Heart right ventricle (tissue), 16 donors: ENCODE results near the gene CCP110. TPM values are rescaled to one million over a fixed set of nuclear protein-coding genes. Genes with fewer than 3 reads are reported as not detected.

ENCODE experiments used
- ATAC-seq, 8 donors: fragments of 200-7000 bp; cut with Tn5 transposase; one replicate each; pipeline ENCODE4 v1.9.1; 2020; ENCODE audit warnings: mild to moderate bottlenecking in 8 of 8, moderate library complexity in 8 of 8, moderate number of reproducible peaks in 1 of 8
- DNase-seq, 2 donors: peaks; one replicate each; pipeline ENCODE4 v3.0.0-alpha.2; 2020
- H3K27ac ChIP-seq, 10 donors: fragments of 200-600 bp; sonication (generic) in 2 of 10; one replicate each; pipeline versions ENCODE4 v1.5.0 to v1.8.0; 2020 to 2022; ENCODE audit warnings: mild to moderate bottlenecking in 3 of 10
- H3K27me3 ChIP-seq, 7 donors: fragments of 200-600 bp; one replicate each; pipeline ENCODE4 v1.8.0; 2021 to 2022; ENCODE audit warnings: mild to moderate bottlenecking in 2 of 7
- H3K36me3 ChIP-seq, 9 donors: fragments of 200-600 bp; sonication (generic) in 1 of 9; one replicate each; pipeline versions ENCODE4 v1.5.0 to v1.8.0; 2020 to 2022; ENCODE audit warnings: mild to moderate bottlenecking in 2 of 9
- H3K4me1 ChIP-seq, 9 donors: fragments of 200-600 bp; sonication (generic) in 1 of 9; one replicate each; pipeline versions ENCODE4 v1.5.0 to v1.8.0; 2020 to 2022; ENCODE audit warnings: mild to moderate bottlenecking in 4 of 9
- H3K4me3 ChIP-seq, 10 donors: fragments of 200-600 bp; sonication (generic) in 2 of 10; one replicate each; pipeline versions ENCODE4 v1.5.0 to v1.8.0; 2020 to 2022; ENCODE audit warnings: mild to moderate bottlenecking in 7 of 10, moderate library complexity in 2 of 10
- H3K9me3 ChIP-seq, 11 donors: fragments of 200-600 bp in 10 of 11; sonication (generic) in 2 of 11; one replicate each; pipeline versions ENCODE4 v1.5.0 to v1.8.0; 2013 to 2022; ENCODE audit warnings: mild to moderate bottlenecking in 2 of 11, control low read depth in 1 of 11, moderate library complexity in 1 of 11
- WGBS, 2 donors: extraction: QIAGEN DNeasy Blood & Tissue Kit; methylation state at CpG; one replicate each; pipeline ENCODE4 v1.1.7; 2013; ENCODE audit warnings: inconsistent platforms in 1 of 2; 5-methylcytosine and 5-hydroxymethylcytosine counted together
- intact Hi-C, 10 donors: fragments of 100-400 bp; cut with DNase I; formaldehyde crosslinking; loops; one replicate each; pipeline versions ENCODE4 v1.11.1 to v1.14.2; 2022
- polyA plus RNA-seq, 2 donors: library from polyadenylated mRNA; stranded (reverse); fragments of 200-250 nt; gene quantifications; one replicate each; pipeline ENCODE4 v1.2.3, GENCODE V29; 2013
- total RNA-seq, 10 donors: library from RNA; stranded (reverse); fragmentation: NEBNext Ultra II Directional in 3 of 10; extraction: Animal tissue kit (Norgen Biotek cat#: 25700) in 3 of 10; gene quantifications; one replicate each; pipeline versions ENCODE4 v1.2.1 to v1.2.4, GENCODE V29; 2021 to 2023
- TF ChIP-seq, protein P1 (sequence below), 9 donors: fragments of 200-600 bp; sonication (generic) in 2 of 9; IDR thresholded peaks; one replicate each; pipeline versions ENCODE4 v1.5.0 to v1.8.0; 2021 to 2022; ENCODE audit warnings: antibody characterized with exemption in 9 of 9, mild to moderate bottlenecking in 5 of 9, moderate library complexity in 1 of 9
- donor health status: Arrhythmogenic right ventricular cardiomyopathy.
- donor health status: ischemic (EF 13 %, LVEDD 7.1; RV severe dilation, severe dysfunction).
- donor health status: healthy with polysubstance abuse.
- donor health status: DM: no; HTN: yes; CAD: no.
- donor health status: DM: no; HTN: no; CAD: no.
- donor health status: ischemic (EF 25% LVEDD 6.9; RV normal size, moderate dysfunction).
- donor health status: ischemic (EF 25% LVEDD 5.7; RV mildly dilated, moderate dysfunction).
- donor health status: healthy.
- donor health status: DM: yes; HTN: yes; CAD: no.
- donor health status: Ischemic cardiomyopathy.
- donor health status: ischemic (EF 35%, LVEDD 5.7; RV mildly dilated, moderate dysfunction).
- donor health status: nonischemic (EF 11% LVEDD 7.7; RV severe dilation, severe dysfunction).
- donor health status: DM: yes; HTN: yes; CAD: no.
- donor health status: PGD.
- donor health status: ischemic (EF 29% LVEDD 5.4; RV normal size, mild dysfunction).
- donor health status: nonischemic (EF 23%, LVEDD 6.1; RV moderate dilation, normal function).

Gene CCP110
- total and polyA plus RNA-seq, 12 donors = 2.4 to 8.8 (median 7.6) TPM

DNA sequence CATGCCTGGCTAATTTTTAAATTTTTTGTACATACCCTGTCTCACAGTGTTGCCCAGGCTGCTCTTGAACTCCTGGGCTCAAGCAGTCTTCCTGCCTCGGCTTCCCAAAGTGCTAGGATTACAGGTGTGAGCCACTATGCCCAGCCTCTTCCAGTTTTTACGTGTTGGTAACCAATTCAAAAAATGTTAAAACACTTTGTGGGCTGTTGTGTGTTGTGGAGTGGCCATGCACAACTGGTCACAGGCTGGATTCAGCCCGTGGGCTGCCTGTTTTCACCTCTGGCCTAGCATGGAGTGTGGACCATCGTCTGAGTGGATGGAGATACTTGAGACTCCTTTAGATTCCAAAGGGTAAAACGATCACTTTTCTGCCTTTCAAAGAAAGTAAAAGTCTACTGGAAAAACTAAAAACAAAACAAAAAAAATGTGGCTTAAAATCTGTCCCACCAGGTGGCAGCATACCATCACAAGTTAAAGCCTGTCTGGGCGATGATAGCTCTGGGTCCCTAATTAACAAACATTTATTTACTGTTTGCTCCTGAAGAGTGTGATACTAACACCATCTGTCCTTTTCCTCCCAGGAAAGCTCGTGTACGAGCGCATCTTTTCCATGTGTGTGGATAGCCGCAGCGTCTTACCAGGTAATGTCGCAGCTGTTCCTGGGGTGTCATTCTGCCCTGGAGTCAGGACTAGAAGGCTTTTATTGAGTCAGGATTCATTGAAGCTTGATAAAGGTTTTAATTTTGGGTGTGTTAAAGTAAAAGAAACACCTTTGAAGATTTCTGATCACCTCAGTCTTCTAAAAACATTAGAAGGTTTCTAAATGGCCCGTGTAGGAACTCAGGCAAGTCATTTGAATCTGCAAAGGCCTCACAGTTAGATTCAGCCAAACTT, 77.6 kb downstream of the CCP110 start:
- intact Hi-C loops = loop anchor here in 9 of 10 donors (1.0 to 10.0 kb wide), 5 partner anchors 83 to 783 kb away; no protein-coding TSS in a partner anchor
- no peak for DNase-seq
- H3K4me1 ChIP-seq = peaks cover 0 to 20% (median 0%) of the 10 kb centered on the region in 9 donors
- 61 to 62% methylated on average over 13 of the region's 13 CpGs for WGBS, 2 donors
- peaks cover 0 to 6% (median 0%) of the 10 kb centered on the region in 11 donors for H3K9me3 ChIP-seq
- H3K27ac ChIP-seq = no peak overlapping the region
- TF ChIP-seq, protein P1, sequence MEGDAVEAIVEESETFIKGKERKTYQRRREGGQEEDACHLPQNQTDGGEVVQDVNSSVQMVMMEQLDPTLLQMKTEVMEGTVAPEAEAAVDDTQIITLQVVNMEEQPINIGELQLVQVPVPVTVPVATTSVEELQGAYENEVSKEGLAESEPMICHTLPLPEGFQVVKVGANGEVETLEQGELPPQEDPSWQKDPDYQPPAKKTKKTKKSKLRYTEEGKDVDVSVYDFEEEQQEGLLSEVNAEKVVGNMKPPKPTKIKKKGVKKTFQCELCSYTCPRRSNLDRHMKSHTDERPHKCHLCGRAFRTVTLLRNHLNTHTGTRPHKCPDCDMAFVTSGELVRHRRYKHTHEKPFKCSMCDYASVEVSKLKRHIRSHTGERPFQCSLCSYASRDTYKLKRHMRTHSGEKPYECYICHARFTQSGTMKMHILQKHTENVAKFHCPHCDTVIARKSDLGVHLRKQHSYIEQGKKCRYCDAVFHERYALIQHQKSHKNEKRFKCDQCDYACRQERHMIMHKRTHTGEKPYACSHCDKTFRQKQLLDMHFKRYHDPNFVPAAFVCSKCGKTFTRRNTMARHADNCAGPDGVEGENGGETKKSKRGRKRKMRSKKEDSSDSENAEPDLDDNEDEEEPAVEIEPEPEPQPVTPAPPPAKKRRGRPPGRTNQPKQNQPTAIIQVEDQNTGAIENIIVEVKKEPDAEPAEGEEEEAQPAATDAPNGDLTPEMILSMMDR (IDR thresholded peaks at IDR 0.05) = peak; percentile 55 to 80 (median 72)
- ATAC-seq = peak in 3 of 8 donors; percentile 29 to 42 (median 32)
- peaks cover 0 to 71% (median 10%) of the 10 kb centered on the region in 9 donors for H3K36me3 ChIP-seq
- no peak overlapping the region for H3K4me3 ChIP-seq
- no peaks in the 10 kb centered on the region for H3K27me3 ChIP-seq

Other genes starting within 250 kb of the CCP110 start
- gene CLEC19A, start 238.2 kb upstream of the CCP110 start, total RNA-seq = not detected
- not detected for gene CLEC19A, start 238.2 kb upstream of the CCP110 start, polyA plus RNA-seq
- under 1 TPM in 3 of 10 donors, not detected in 7; 0.09 to 0.13 (median 0.11) TPM for gene TMC5, start 106.1 kb upstream of the CCP110 start, total RNA-seq
- under 1 TPM in 1 of 2 donors, not detected in 1; under 0.01 TPM for gene TMC5, start 106.1 kb upstream of the CCP110 start, polyA plus RNA-seq
- 100 to 1,000 TPM in 7 of 10 donors, 10 to 100 TPM in 3; 82.6 to 128 (median 113) TPM for gene GDE1, start 1.8 kb upstream of the CCP110 start, total RNA-seq
- gene GDE1, start 1.8 kb upstream of the CCP110 start, polyA plus RNA-seq = 10 to 100 TPM; 31.9 to 62.3 TPM
- gene VPS35L, start 31.8 kb downstream of the CCP110 start, total RNA-seq = 10 to 100 TPM; 24.0 to 35.1 (median 32.0) TPM
- gene VPS35L, start 31.8 kb downstream of the CCP110 start, polyA plus RNA-seq = 10 to 100 TPM; 15.0 to 25.8 TPM
- 10 to 100 TPM in 1 of 10 donors, 1 to 10 TPM in 9; 4.5 to 10.2 (median 6.5) TPM for gene KNOP1, start 194.3 kb downstream of the CCP110 start, total RNA-seq
- gene KNOP1, start 194.3 kb downstream of the CCP110 start, polyA plus RNA-seq = 10 to 100 TPM in 1 of 2 donors, 1 to 10 TPM in 1; 6.5 to 25.7 TPM
- 10 to 100 TPM in 2 of 10 donors, 1 to 10 TPM in 8; 5.5 to 11.7 (median 7.4) TPM for gene IQCK, start 194.3 kb downstream of the CCP110 start, total RNA-seq
- gene IQCK, start 194.3 kb downstream of the CCP110 start, polyA plus RNA-seq = 1 to 10 TPM; 7.3 to 9.8 TPM